PC-9 (cell line): ENCODE data around the gene PIP5K1B. TPM values are rescaled to one million over a fixed set of nuclear protein-coding genes. Genes with fewer than 3 reads are reported as not detected.
A peak's percentile ranks its signal among the peaks of the same experiment; 100 is the strongest.

Experiments used
- BruUV-seq: library from RNA; stranded (reverse); fragments of 400-500 nt; replicated peaks from 2 replicates; lab custom pipeline; 2021; lab: Mats Ljungman, UMichigan
- CTCF ChIA-PET: fragments of 300-600 bp; sonication (Branson Sonifier 250); formaldehyde crosslinking; loops from one replicate; lab custom pipeline; 2022; ENCODE audit warnings: antibody characterized with exemption; lab: Charles Lee
- POLR2A ChIA-PET: fragments of 300-600 bp; sonication (Branson Sonifier 250); formaldehyde crosslinking; loops from one replicate; lab custom pipeline; 2022; ENCODE audit warnings: antibody characterized with exemption; ENCODE audit not compliant: unreplicated experiment; lab: Charles Lee
- DNase-seq, 2 experiments: peaks; one replicate each; pipeline versions ENCODE4 v3.0.0 to v3.0.0-alpha.2; 2015 to 2022; ENCODE audit warnings: mixed read lengths in 1 of 2
- H2AFZ ChIP-seq: fragments of 200-600 bp; sonication (generic); 2 replicates; pipeline ENCODE4 v1.8.1; 2017; ENCODE audit warnings: antibody characterized with exemption
- H3F3A ChIP-seq: fragments of 200-600 bp; sonication (generic); 2 replicates; pipeline ENCODE4 v1.8.1; 2017; ENCODE audit warnings: antibody characterized with exemption, mild to moderate bottlenecking, low read depth; ENCODE audit not compliant: insufficient read depth
- H3K27ac ChIP-seq: fragments of 200-600 bp; sonication (generic); 2 replicates; pipeline ENCODE4 v1.6.1; 2016; ENCODE audit warnings: mixed run types
- H3K27me3 ChIP-seq: fragments of 200-600 bp; sonication (generic); 2 replicates; pipeline ENCODE4 v1.6.1; 2016; ENCODE audit warnings: low read depth, mixed run types; ENCODE audit not compliant: insufficient read depth
- H3K36me3 ChIP-seq: fragments of 200-600 bp; sonication (generic); 2 replicates; pipeline ENCODE4 v1.6.1; 2016; ENCODE audit warnings: low read depth, mixed run types
- H3K4me1 ChIP-seq: fragments of 200-600 bp; sonication (generic); replicated peaks from 2 replicates; pipeline ENCODE4 v1.6.1; 2016; ENCODE audit warnings: mixed run types; ENCODE audit not compliant: insufficient read depth
- H3K4me2 ChIP-seq: fragments of 200-600 bp; sonication (generic); 2 replicates; pipeline ENCODE4 v1.6.1; 2017; ENCODE audit warnings: mixed run types
- H3K4me3 ChIP-seq: fragments of 200-600 bp; sonication (generic); 2 replicates; pipeline ENCODE4 v1.6.1; 2016; ENCODE audit warnings: mixed run types
- H3K79me2 ChIP-seq: fragments of 200-600 bp; sonication (generic); 2 replicates; pipeline ENCODE4 v1.6.1; 2017; ENCODE audit warnings: low read depth, mixed run types
- H3K9me2 ChIP-seq: fragments of 200-600 bp; sonication (generic); 2 replicates; pipeline ENCODE4 v1.8.1; 2017; ENCODE audit warnings: mild to moderate bottlenecking; ENCODE audit not compliant: insufficient read depth
- H3K9me3 ChIP-seq: fragments of 200-600 bp; sonication (generic); 2 replicates; pipeline ENCODE4 v1.8.1; 2016; ENCODE audit warnings: low read depth; ENCODE audit not compliant: insufficient read depth
- H4K20me1 ChIP-seq: fragments of 200-600 bp; sonication (generic); 2 replicates; pipeline ENCODE4 v1.8.1; 2017; ENCODE audit not compliant: insufficient read depth
- EZH2 ChIP-seq: fragments of 200-600 bp; sonication (generic); IDR thresholded peaks from 2 replicates; pipeline ENCODE4 v1.8.0; 2017; ENCODE audit warnings: antibody characterized with exemption, low read depth
- intact Hi-C: fragments of 100-400 bp; cut with micrococcal nuclease; formaldehyde crosslinking; loops from one replicate; pipeline ENCODE4 v1.10.0; 2022; ENCODE audit not compliant: unreplicated experiment
- total RNA-seq: library from RNA; stranded (reverse); gene quantifications from 2 replicates; pipeline ENCODE4 v1.2.3, GENCODE V29; 2021
- TF ChIP-seq, protein P1 (sequence below): fragments of 200-600 bp; sonication (generic); conservative IDR thresholded peaks from 2 replicates; pipeline ENCODE4 v1.6.1; 2017; ENCODE audit warnings: mixed run types, antibody characterized with exemption, mild to moderate bottlenecking, moderate library complexity

Gene PIP5K1B
- total RNA-seq, 1 experiment from 2014 or later, result not detected

GRCh38 chr9:68794898-68795297 is 89.9 kb downstream of the PIP5K1B start:
- intact Hi-C loops, result no loop called here
- Histone ChIP-seq H3K4me1 (no peaks in the 10 kb centered on the region), H3K79me2 (no peaks in the 10 kb centered on the region), H3K27ac (no peak overlapping the region), H3K27me3 (peaks cover 70% of the 10 kb centered on the region; the same call in 1 of the 2 replicates), H3K4me2 (no peak overlapping the region), H4K20me1 (no peaks in the 10 kb centered on the region), H3F3A (no peaks in the 10 kb centered on the region), H3K9me2 (no peaks in the 10 kb centered on the region), H2AFZ (no peak overlapping the region), H3K4me3 (no peak overlapping the region), H3K36me3 (no peaks in the 10 kb centered on the region), H3K9me3 (no peaks in the 10 kb centered on the region; the same call in 1 of the 2 replicates)
- ChIA-PET CTCF (no interaction called here), POLR2A (no interaction called here)
- BruUV-seq, result no TSS peak
- peak in 1 of 2 experiments; percentile 52 for DNase-seq
- TF ChIP-seq EZH2, result no peak
- TF ChIP-seq, protein P1, sequence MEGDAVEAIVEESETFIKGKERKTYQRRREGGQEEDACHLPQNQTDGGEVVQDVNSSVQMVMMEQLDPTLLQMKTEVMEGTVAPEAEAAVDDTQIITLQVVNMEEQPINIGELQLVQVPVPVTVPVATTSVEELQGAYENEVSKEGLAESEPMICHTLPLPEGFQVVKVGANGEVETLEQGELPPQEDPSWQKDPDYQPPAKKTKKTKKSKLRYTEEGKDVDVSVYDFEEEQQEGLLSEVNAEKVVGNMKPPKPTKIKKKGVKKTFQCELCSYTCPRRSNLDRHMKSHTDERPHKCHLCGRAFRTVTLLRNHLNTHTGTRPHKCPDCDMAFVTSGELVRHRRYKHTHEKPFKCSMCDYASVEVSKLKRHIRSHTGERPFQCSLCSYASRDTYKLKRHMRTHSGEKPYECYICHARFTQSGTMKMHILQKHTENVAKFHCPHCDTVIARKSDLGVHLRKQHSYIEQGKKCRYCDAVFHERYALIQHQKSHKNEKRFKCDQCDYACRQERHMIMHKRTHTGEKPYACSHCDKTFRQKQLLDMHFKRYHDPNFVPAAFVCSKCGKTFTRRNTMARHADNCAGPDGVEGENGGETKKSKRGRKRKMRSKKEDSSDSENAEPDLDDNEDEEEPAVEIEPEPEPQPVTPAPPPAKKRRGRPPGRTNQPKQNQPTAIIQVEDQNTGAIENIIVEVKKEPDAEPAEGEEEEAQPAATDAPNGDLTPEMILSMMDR, result no peak

DNA sequence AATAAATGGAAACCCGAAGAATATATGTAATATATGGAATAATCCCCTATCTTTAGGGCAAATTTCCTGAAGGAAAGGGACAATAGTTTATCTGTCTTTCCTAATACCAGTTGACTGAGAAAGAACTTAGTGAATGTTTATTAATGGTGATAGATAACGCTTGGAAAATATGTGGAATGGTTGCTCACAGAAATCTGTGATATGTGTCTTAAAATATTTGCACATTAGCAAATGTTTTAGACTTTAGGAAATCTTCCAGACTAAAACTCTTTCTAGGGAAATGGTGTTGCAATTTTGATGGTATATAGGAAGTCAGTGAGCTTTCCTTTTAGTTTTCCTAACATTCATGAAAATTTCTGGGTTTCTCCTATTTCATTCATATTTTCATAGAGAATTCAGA is 90.4 kb downstream of the PIP5K1B start:
- Histone ChIP-seq H4K20me1 (no peaks in the 10 kb centered on the region), H3K79me2 (no peaks in the 10 kb centered on the region), H3K4me2 (no peak overlapping the region), H3K9me2 (no peaks in the 10 kb centered on the region), H3K4me1 (no peaks in the 10 kb centered on the region), H3F3A (no peaks in the 10 kb centered on the region), H3K27ac (no peak overlapping the region), H3K9me3 (no peaks in the 10 kb centered on the region; the same call in 1 of the 2 replicates), H3K36me3 (no peaks in the 10 kb centered on the region), H3K4me3 (no peak overlapping the region), H2AFZ (no peak overlapping the region), H3K27me3 (peaks cover 69% of the 10 kb centered on the region; the same call in 1 of the 2 replicates)
- POLR2A ChIA-PET, result no interaction called here
- DNase-seq, result no peak
- CTCF ChIA-PET, result no interaction called here
- no TSS peak for BruUV-seq
- TF ChIP-seq EZH2, result no peak
- TF ChIP-seq, protein P1, result no peak
- intact Hi-C loops, result no loop called here

GRCh38 chr9:68797116-68797515 is 92.1 kb downstream of the PIP5K1B start:
- CTCF ChIA-PET, result no interaction called here
- no TSS peak for BruUV-seq
- Histone ChIP-seq H3K79me2 (no peaks in the 10 kb centered on the region), H3K9me3 (no peaks in the 10 kb centered on the region; the same call in 1 of the 2 replicates), H3K4me1 (no peaks in the 10 kb centered on the region), H3K27ac (no peak overlapping the region), H4K20me1 (no peaks in the 10 kb centered on the region), H3K27me3 (peaks cover 69% of the 10 kb centered on the region), H3F3A (no peaks in the 10 kb centered on the region), H3K4me2 (no peak overlapping the region), H3K36me3 (no peaks in the 10 kb centered on the region), H3K9me2 (no peaks in the 10 kb centered on the region), H2AFZ (no peak overlapping the region), H3K4me3 (no peak overlapping the region)
- POLR2A ChIA-PET, result no interaction called here
- DNase-seq, result no peak
- intact Hi-C loops, result no loop called here
- no peak for TF ChIP-seq EZH2
- TF ChIP-seq, protein P1, result no peak
